HG02588 (cell line): ENCODE measurements around the gene CNGA1.
"Not testable (repeated sequence)": the region's sequence is repeated elsewhere in the genome, so short reads cannot be mapped to it uniquely, and the experiment has no call there.

Experiments used
- ATAC-seq: cut with Tn5 transposase; IDR thresholded peaks from one replicate; pipeline ENCODE4 v1.9.1; 2021; ENCODE audit warnings: mild to moderate bottlenecking, moderate library complexity; ENCODE audit not compliant: unreplicated experiment

CNGA1 gene

GRCh38 chr4:47972721-47973120 is 43.8 kb downstream of the CNGA1 start:
- no peak for ATAC-seq

GRCh38 chr4:47972181-47972580 is 44.3 kb downstream of the CNGA1 start:
- no peak for ATAC-seq

GRCh38 chr4:47968847-47969246 is 47.6 kb downstream of the CNGA1 start:
- no peak for ATAC-seq

- no peak for ATAC-seq
These were observed 61.8 kb downstream of the CNGA1 start for GRCh38 chr4:47954677-47955076.

- no peak for ATAC-seq
These were observed 62.2 kb downstream of the CNGA1 start for GRCh38 chr4:47954245-47954644.

- ATAC-seq, result no peak
These were observed 70.4 kb downstream of the CNGA1 start for GRCh38 chr4:47945930-47946726.

GRCh38 chr4:47942081-47942819 is 74.2 kb downstream of the CNGA1 start:
- no peak for ATAC-seq

- no peak for ATAC-seq
These were observed 77.0 kb downstream of the CNGA1 start for GRCh38 chr4:47939456-47939855.

- no peak for ATAC-seq
These were observed 80.1 kb downstream of the CNGA1 start for GRCh38 chr4:47936336-47936735.

GRCh38 chr4:47933840-47934239 is 82.6 kb downstream of the CNGA1 start:
- ATAC-seq, result no peak

GRCh38 chr4:47930971-47931804 is 85.3 kb downstream of the CNGA1 start:
- ATAC-seq, result no peak

GRCh38 chr4:47929682-47930201 is 86.7 kb downstream of the CNGA1 start:
- ATAC-seq, result no peak

- peak; percentile 89 for ATAC-seq
These were observed 89.7 kb downstream of the CNGA1 start for GRCh38 chr4:47926667-47927258.

- not testable (repeated sequence) for ATAC-seq
These were observed 93.2 kb downstream of the CNGA1 start for GRCh38 chr4:47923261-47923608.

GRCh38 chr4:47922436-47923260 is 93.8 kb downstream of the CNGA1 start:
- not testable (repeated sequence) for ATAC-seq

GRCh38 chr4:47917163-47917562 is 99.3 kb downstream of the CNGA1 start:
- ATAC-seq, result not testable (repeated sequence)

GRCh38 chr4:47915378-47915777 is 101.1 kb downstream of the CNGA1 start:
- ATAC-seq, result no peak

GRCh38 chr4:47914926-47915237 is 101.6 kb downstream of the CNGA1 start:
- ATAC-seq, result peak; percentile 13

- peak; percentile 98 for ATAC-seq
These were observed 102.1 kb downstream of the CNGA1 start, which contains the start of gene NFXL1 for GRCh38 chr4:47914220-47914925. NFXL1 (minus strand) TSS chr4:47914583; CDS start chr4:47914203, 380 bp downstream.
